Natural killer cell (primary cell): ENCODE data around the gene RPUSD3. TPM values are rescaled to one million over a fixed set of nuclear protein-coding genes. Genes with fewer than 3 reads are reported as not detected.
"Not testable (repeated sequence)": the region's sequence is repeated elsewhere in the genome, so short reads cannot be mapped to it uniquely, and the experiment has no call there.

Experiments used
- ATAC-seq, 3 donors: fragments of 150-1000 bp in 2 of 3; fragments of 200-7000 bp in 1 of 3; cut with Tn5 transposase; 1 replicate in 1 of 3; 2 replicates in 2 of 3; pipeline ENCODE4 v1.10.0; 2021; ENCODE audit warnings: mild to moderate bottlenecking in 2 of 3, moderate library complexity in 2 of 3
- DNase-seq, 2 donors: peaks; one replicate each; pipeline versions ENCODE4 v3.0.0 to v3.0.0-alpha.2; 2013 to 2021; ENCODE audit warnings: mixed read lengths in 1 of 2
- H3K27ac ChIP-seq: one replicate; pipeline ENCODE4 v1.5.1; 2013; ENCODE audit warnings: mild to moderate bottlenecking, low read length
- H3K27me3 ChIP-seq: one replicate; pipeline ENCODE4 v1.6.1; 2013; ENCODE audit warnings: low read length; ENCODE audit not compliant: control insufficient read depth, insufficient read depth
- H3K36me3 ChIP-seq: one replicate; pipeline ENCODE4 v1.6.1; 2013; ENCODE audit warnings: low read length; ENCODE audit not compliant: control insufficient read depth, insufficient read depth
- H3K4me1 ChIP-seq: one replicate; pipeline ENCODE4 v1.6.1; 2013; ENCODE audit warnings: low read length; ENCODE audit not compliant: control insufficient read depth, insufficient read depth
- H3K4me3 ChIP-seq: one replicate; pipeline ENCODE4 v1.5.1; 2013; ENCODE audit warnings: low read length
- H3K9me3 ChIP-seq: one replicate; pipeline ENCODE4 v1.6.1; 2013; ENCODE audit warnings: low read length; ENCODE audit not compliant: control insufficient read depth, insufficient read depth
- H3K27ac Mint-ChIP-seq, 2 donors: one replicate each; pipeline ENCODE4 v1.8.0; 2022; ENCODE audit warnings: mild to moderate bottlenecking in 2 of 2, mixed read lengths in 2 of 2, moderate library complexity in 1 of 2
- H3K27me3 Mint-ChIP-seq, 2 donors: one replicate each; pipeline ENCODE4 v1.8.0; 2022; ENCODE audit warnings: low read depth in 2 of 2, mixed read lengths in 2 of 2
- H3K36me3 Mint-ChIP-seq: one replicate; pipeline ENCODE4 v1.8.0; 2022; ENCODE audit warnings: mixed read lengths
- H3K4me1 Mint-ChIP-seq, 2 donors: one replicate each; pipeline ENCODE4 v1.8.0; 2022; ENCODE audit warnings: mixed read lengths in 2 of 2
- H3K4me3 Mint-ChIP-seq: one replicate; pipeline ENCODE4 v1.8.0; 2022; ENCODE audit warnings: mild to moderate bottlenecking, moderate library complexity, mixed read lengths
- H3K9me3 Mint-ChIP-seq, 2 donors: one replicate each; pipeline ENCODE4 v1.8.0; 2022; ENCODE audit warnings: mixed read lengths in 2 of 2
- WGBS: methylation state at CpG from one replicate; pipeline ENCODE4 v1.1.7; 2013; ENCODE audit warnings: missing lambda C conversion rate; ENCODE audit not compliant: insufficient coverage; 5-methylcytosine and 5-hydroxymethylcytosine counted together
- intact Hi-C: fragments of 100-400 bp; cut with micrococcal nuclease; formaldehyde crosslinking; loops from one replicate; pipeline ENCODE4 v1.14.2; 2022
- total RNA-seq, 4 donors: library from RNA; stranded (reverse); fragments of 120-200 nt in 1 of 4; gene quantifications; one replicate each; pipeline versions ENCODE4 v1.2.3 to v1.2.4, GENCODE V29; 2013 to 2022
- TF ChIP-seq, protein P1 (sequence below): fragments of 200-600 bp; IDR thresholded peaks from one replicate; pipeline ENCODE4 v1.8.0; 2022; ENCODE audit warnings: antibody characterized with exemption

Gene RPUSD3
- total RNA-seq, 3 donors from 2014 or later (not counting 1 experiment from before 2014, with no cell fraction given) = 27.5 to 43.9 (median 30.9) TPM

- intact Hi-C loops = no loop called here
- Mint-ChIP-seq H3K4me3 (peak overlapping the region; percentile 80), H3K27ac (peak overlapping the region; percentile 92 to 96), H3K9me3 (no peaks in the 10 kb centered on the region), H3K36me3 (no peaks in the 10 kb centered on the region), H3K4me1 (peaks cover 40 to 47% of the 10 kb centered on the region in 2 donors), H3K27me3 (no peaks in the 10 kb centered on the region)
- ATAC-seq = no peak
- peaks cover 56% of the 10 kb centered on the region for H3K4me1 ChIP-seq
- no peak overlapping the region for H3K4me3 ChIP-seq
- H3K36me3 ChIP-seq = no peaks in the 10 kb centered on the region
- no peak for DNase-seq
- H3K9me3 ChIP-seq = no peaks in the 10 kb centered on the region
- WGBS = 67% methylated on average over 3 of the region's 4 CpGs
- peak overlapping the region; percentile 88 for H3K27ac ChIP-seq
- TF ChIP-seq, protein P1, sequence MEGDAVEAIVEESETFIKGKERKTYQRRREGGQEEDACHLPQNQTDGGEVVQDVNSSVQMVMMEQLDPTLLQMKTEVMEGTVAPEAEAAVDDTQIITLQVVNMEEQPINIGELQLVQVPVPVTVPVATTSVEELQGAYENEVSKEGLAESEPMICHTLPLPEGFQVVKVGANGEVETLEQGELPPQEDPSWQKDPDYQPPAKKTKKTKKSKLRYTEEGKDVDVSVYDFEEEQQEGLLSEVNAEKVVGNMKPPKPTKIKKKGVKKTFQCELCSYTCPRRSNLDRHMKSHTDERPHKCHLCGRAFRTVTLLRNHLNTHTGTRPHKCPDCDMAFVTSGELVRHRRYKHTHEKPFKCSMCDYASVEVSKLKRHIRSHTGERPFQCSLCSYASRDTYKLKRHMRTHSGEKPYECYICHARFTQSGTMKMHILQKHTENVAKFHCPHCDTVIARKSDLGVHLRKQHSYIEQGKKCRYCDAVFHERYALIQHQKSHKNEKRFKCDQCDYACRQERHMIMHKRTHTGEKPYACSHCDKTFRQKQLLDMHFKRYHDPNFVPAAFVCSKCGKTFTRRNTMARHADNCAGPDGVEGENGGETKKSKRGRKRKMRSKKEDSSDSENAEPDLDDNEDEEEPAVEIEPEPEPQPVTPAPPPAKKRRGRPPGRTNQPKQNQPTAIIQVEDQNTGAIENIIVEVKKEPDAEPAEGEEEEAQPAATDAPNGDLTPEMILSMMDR = no peak
- H3K27me3 ChIP-seq = no peaks in the 10 kb centered on the region
These were observed 17.4 kb upstream of the RPUSD3 start for GRCh38 chr3:9861201-9861600.

GRCh38 chr3:9859530-9860025, 15.8 kb upstream of the RPUSD3 start:
- no peak overlapping the region for H3K27ac ChIP-seq
- H3K27me3 ChIP-seq = no peaks in the 10 kb centered on the region
- H3K9me3 ChIP-seq = no peaks in the 10 kb centered on the region
- WGBS = 92% methylated on average over 12 of the region's 12 CpGs
- Mint-ChIP-seq H3K27ac (peak overlapping the region; percentile 72 to 88), H3K27me3 (no peaks in the 10 kb centered on the region), H3K4me3 (no peak overlapping the region), H3K9me3 (no peaks in the 10 kb centered on the region), H3K36me3 (no peaks in the 10 kb centered on the region), H3K4me1 (peaks cover 48 to 57% of the 10 kb centered on the region in 2 donors)
- ATAC-seq (no peak), DNase-seq (no peak)
- H3K4me3 ChIP-seq = no peak overlapping the region
- peaks cover 67% of the 10 kb centered on the region for H3K4me1 ChIP-seq
- no peaks in the 10 kb centered on the region for H3K36me3 ChIP-seq
- intact Hi-C loops = no loop called here
- TF ChIP-seq, protein P1 = no peak

- peak overlapping the region in 1 of 2 donors; percentile 45 for H3K27ac Mint-ChIP-seq
- peak overlapping the region; percentile 43 for H3K4me3 Mint-ChIP-seq
- DNase-seq (no peak), ATAC-seq (peak in 1 of 3 donors; percentile 29)
- no peaks in the 10 kb centered on the region for H3K9me3 ChIP-seq
- H3K27me3 ChIP-seq = no peaks in the 10 kb centered on the region
- intact Hi-C loops = no loop called here
- no peak overlapping the region for H3K4me3 ChIP-seq
- TF ChIP-seq, protein P1 = no peak
- whole genome bisulfite sequencing = 96% methylated on average over 3 of the region's 3 CpGs
- no peaks in the 10 kb centered on the region for H3K27me3 Mint-ChIP-seq
- no peaks in the 10 kb centered on the region for H3K36me3 Mint-ChIP-seq
- no peaks in the 10 kb centered on the region for H3K36me3 ChIP-seq
- no peak overlapping the region for H3K27ac ChIP-seq
- H3K4me1 ChIP-seq = peaks cover 39% of the 10 kb centered on the region
- no peaks in the 10 kb centered on the region for H3K9me3 Mint-ChIP-seq
- H3K4me1 Mint-ChIP-seq = peaks cover 46 to 53% of the 10 kb centered on the region in 2 donors
These were observed 11.8 kb upstream of the RPUSD3 start for GRCh38 chr3:9855594-9855993.

DNA sequence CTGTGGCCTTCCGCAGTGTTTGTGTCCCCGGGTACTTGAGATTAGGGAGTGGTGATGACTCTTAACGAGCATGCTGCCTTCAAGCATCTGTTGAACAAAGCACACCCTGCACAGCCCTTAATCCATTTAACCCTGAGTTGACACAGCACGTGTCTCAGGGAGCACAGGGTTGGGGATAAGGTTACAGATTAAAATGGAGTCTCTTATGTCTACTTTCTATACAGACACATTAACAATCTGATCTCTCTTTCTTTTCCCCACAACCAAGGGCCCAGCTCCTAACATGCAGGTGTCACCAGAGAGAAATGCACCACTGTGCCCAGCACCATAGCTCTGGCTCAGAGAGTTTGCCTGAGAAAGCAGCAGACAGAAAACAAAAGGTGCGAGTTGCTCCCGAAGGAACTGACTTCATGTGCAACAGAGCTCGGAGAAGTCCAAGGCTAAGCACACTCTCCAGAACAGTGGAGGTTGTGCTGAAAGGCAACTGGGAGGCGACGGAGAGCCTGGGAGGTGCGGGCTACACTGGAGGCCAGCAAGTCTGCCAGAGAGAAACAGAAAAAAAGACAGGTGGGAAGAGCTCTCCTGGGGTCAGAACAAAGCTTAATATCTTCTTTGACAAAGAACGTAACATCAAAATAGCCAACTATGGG, 10.6 kb upstream of the RPUSD3 start:
- H3K27me3 Mint-ChIP-seq, intact Hi-C loops, H3K36me3 ChIP-seq, H3K4me3 Mint-ChIP-seq, DNase-seq, ATAC-seq, H3K9me3 Mint-ChIP-seq, H3K27me3 ChIP-seq, H3K4me3 ChIP-seq, H3K9me3 ChIP-seq, H3K27ac ChIP-seq, H3K36me3 Mint-ChIP-seq, H3K27ac Mint-ChIP-seq: not testable (repeated sequence)
- H3K4me1 ChIP-seq = peaks cover 28% of the 10 kb centered on the region
- peaks cover 44 to 45% of the 10 kb centered on the region in 2 donors for H3K4me1 Mint-ChIP-seq
- WGBS = 96% methylated on average over 8 of the region's 11 CpGs
